Right atrium auricular region (tissue), 2 donors: ENCODE data around the gene GSDME. TPM values are rescaled to one million over a fixed set of nuclear protein-coding genes. Genes with fewer than 3 reads are reported as not detected.
A peak's percentile ranks its signal among the peaks of the same experiment; 100 is the strongest.

Source experiments
- DNase-seq: peaks from one replicate; pipeline ENCODE4 v3.0.0-alpha.2; 2019; ENCODE audit warnings: low spot score
- H3K27ac ChIP-seq, 2 donors: fragments of 200-600 bp; sonication (generic); 1 replicate in 1 of 2; 2 replicates in 1 of 2; pipeline ENCODE4 v1.5.1; 2016 to 2019
- H3K27me3 ChIP-seq, 2 donors: fragments of 200-600 bp; sonication (generic); one replicate each; pipeline versions ENCODE4 v1.5.1 to v1.6.0; 2017 to 2019
- H3K36me3 ChIP-seq: fragments of 200-600 bp; sonication (generic); one replicate; pipeline ENCODE4 v1.5.1; 2016
- H3K4me1 ChIP-seq, 2 donors: fragments of 200-600 bp; sonication (generic); one replicate each; pipeline versions ENCODE4 v1.5.1 to v1.6.0; 2017 to 2019
- H3K4me3 ChIP-seq, 2 donors: fragments of 200-600 bp; sonication (generic); 1 replicate in 1 of 2; 2 replicates in 1 of 2; pipeline ENCODE4 v1.5.1; 2017 to 2019; ENCODE audit warnings: mild to moderate bottlenecking in 1 of 2, moderate library complexity in 1 of 2
- H3K9me3 ChIP-seq, 2 donors: fragments of 200-600 bp; sonication (generic); one replicate each; pipeline ENCODE4 v1.5.1; 2019
- total RNA-seq, 2 donors: library from RNA; depleted of rRNA; stranded (reverse); fragments of >200 nt; gene quantifications; one replicate each; pipeline ENCODE4 v1.1.0, GENCODE V29; 2016
- TF ChIP-seq, protein P1 (sequence below), 2 donors: fragments of 200-600 bp; sonication (generic); IDR thresholded peaks; one replicate each; pipeline ENCODE4 v1.5.1; 2019; ENCODE audit warnings: antibody characterized with exemption in 2 of 2

GSDME gene
- total RNA-seq, 2 donors from 2014 or later = 7.7 to 11.9 TPM

GRCh38 chr7:24721481-24722001, 35.7 kb downstream of the GSDME start:
- H3K36me3 ChIP-seq = no peaks in the 10 kb centered on the region
- no peak overlapping the region for H3K27ac ChIP-seq
- no peaks in the 10 kb centered on the region for H3K27me3 ChIP-seq
- no peaks in the 10 kb centered on the region for H3K9me3 ChIP-seq
- H3K4me3 ChIP-seq = no peak overlapping the region
- DNase-seq = peak; percentile 51
- TF ChIP-seq, protein P1, sequence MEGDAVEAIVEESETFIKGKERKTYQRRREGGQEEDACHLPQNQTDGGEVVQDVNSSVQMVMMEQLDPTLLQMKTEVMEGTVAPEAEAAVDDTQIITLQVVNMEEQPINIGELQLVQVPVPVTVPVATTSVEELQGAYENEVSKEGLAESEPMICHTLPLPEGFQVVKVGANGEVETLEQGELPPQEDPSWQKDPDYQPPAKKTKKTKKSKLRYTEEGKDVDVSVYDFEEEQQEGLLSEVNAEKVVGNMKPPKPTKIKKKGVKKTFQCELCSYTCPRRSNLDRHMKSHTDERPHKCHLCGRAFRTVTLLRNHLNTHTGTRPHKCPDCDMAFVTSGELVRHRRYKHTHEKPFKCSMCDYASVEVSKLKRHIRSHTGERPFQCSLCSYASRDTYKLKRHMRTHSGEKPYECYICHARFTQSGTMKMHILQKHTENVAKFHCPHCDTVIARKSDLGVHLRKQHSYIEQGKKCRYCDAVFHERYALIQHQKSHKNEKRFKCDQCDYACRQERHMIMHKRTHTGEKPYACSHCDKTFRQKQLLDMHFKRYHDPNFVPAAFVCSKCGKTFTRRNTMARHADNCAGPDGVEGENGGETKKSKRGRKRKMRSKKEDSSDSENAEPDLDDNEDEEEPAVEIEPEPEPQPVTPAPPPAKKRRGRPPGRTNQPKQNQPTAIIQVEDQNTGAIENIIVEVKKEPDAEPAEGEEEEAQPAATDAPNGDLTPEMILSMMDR (IDR thresholded peaks at IDR 0.05) = no peak
- H3K4me1 ChIP-seq = no peaks in the 10 kb centered on the region

GRCh38 chr7:24720283-24720682, 37.0 kb downstream of the GSDME start:
- TF ChIP-seq, protein P1 (IDR thresholded peaks at IDR 0.05) = no peak
- Histone ChIP-seq H3K27me3 (no peaks in the 10 kb centered on the region), H3K27ac (no peak overlapping the region), H3K36me3 (no peaks in the 10 kb centered on the region), H3K4me1 (no peaks in the 10 kb centered on the region), H3K9me3 (no peaks in the 10 kb centered on the region), H3K4me3 (no peak overlapping the region)
- DNase-seq = peak; percentile 9

- no peaks in the 10 kb centered on the region for H3K27me3 ChIP-seq
- DNase-seq = peak; percentile 13
- TF ChIP-seq, protein P1 (IDR thresholded peaks at IDR 0.05) = no peak
- no peaks in the 10 kb centered on the region for H3K36me3 ChIP-seq
- H3K4me3 ChIP-seq = no peak overlapping the region
- no peak overlapping the region for H3K27ac ChIP-seq
- H3K4me1 ChIP-seq = no peaks in the 10 kb centered on the region
- no peaks in the 10 kb centered on the region for H3K9me3 ChIP-seq
Measured at GRCh38 chr7:24718977-24719491, 38.2 kb downstream of the GSDME start.

DNA sequence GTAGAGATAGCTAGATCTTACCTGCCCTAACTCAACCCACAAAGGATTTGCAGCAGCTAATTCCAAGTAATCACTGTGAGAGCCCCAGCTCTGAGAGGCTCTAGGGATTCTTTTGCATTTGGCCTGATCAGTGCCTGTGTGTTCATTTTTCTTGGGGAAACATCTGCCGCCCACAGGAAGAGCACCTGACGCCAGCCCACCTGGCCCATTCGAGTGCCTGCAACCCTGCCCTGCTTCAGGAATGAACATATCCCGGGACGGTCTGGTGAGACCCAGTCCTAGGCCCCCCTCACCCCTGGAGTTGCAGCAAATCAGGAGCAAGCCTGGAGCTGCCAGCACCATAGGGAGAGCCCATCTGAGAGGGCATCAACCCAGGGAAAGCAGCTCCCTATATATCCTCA, 38.8 kb downstream of the GSDME start:
- no peaks in the 10 kb centered on the region for H3K4me1 ChIP-seq
- H3K27me3 ChIP-seq = no peaks in the 10 kb centered on the region
- H3K4me3 ChIP-seq = no peak overlapping the region
- no peaks in the 10 kb centered on the region for H3K36me3 ChIP-seq
- DNase-seq = peak; percentile 40
- no peaks in the 10 kb centered on the region for H3K9me3 ChIP-seq
- H3K27ac ChIP-seq = no peak overlapping the region
- TF ChIP-seq, protein P1 (IDR thresholded peaks at IDR 0.05) = no peak

DNA sequence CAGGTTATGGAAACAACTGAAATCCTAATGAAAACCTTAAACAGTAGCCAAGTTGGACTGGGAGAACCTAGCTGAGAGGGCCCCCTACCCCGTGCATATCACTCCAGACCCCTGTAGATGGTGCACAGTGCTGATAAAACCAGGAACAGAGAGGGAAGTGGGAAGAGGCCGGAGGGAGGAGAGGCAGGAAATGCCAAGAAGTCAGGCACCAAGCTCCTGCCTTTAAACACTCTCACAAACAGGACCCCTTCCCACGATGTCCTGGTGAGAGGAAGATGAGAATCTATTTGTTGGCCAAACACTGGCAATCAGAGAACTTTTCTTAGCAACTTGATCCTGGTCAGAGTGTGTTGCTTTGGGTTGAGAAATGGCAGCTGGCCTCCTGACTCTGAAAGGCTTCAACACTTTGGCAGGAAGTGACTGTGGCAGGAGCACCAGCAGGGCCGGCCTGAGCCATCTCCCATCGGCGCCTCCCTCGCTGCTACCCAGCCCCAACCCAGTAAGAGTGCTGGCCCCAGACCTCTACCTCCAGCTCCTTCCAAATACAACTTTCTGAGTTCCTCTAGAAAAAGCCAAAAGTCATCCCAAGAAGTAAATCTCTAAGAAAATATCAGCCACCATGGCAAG, 39.5 kb downstream of the GSDME start:
- Histone ChIP-seq H3K36me3 (no peaks in the 10 kb centered on the region), H3K27ac (no peak overlapping the region), H3K4me3 (no peak overlapping the region), H3K4me1 (no peaks in the 10 kb centered on the region), H3K27me3 (no peaks in the 10 kb centered on the region), H3K9me3 (no peaks in the 10 kb centered on the region)
- peak; percentile 52 for DNase-seq
- TF ChIP-seq, protein P1 (IDR thresholded peaks at IDR 0.05) = no peak
